SH-SY5Y (cell line): Measurements from ENCODE around the gene C11orf16.

Experiments used
- GATA2 ChIP-seq: IDR thresholded peaks from 2 replicates; pipeline ENCODE4 v1.6.1; 2011; ENCODE audit warnings: mild to moderate bottlenecking, low read depth, low read length
- GATA3 ChIP-seq: IDR thresholded peaks from 2 replicates; pipeline ENCODE4 v1.6.1; 2011; ENCODE audit warnings: low read depth, mild to moderate bottlenecking, low read length, moderate library complexity

DNA sequence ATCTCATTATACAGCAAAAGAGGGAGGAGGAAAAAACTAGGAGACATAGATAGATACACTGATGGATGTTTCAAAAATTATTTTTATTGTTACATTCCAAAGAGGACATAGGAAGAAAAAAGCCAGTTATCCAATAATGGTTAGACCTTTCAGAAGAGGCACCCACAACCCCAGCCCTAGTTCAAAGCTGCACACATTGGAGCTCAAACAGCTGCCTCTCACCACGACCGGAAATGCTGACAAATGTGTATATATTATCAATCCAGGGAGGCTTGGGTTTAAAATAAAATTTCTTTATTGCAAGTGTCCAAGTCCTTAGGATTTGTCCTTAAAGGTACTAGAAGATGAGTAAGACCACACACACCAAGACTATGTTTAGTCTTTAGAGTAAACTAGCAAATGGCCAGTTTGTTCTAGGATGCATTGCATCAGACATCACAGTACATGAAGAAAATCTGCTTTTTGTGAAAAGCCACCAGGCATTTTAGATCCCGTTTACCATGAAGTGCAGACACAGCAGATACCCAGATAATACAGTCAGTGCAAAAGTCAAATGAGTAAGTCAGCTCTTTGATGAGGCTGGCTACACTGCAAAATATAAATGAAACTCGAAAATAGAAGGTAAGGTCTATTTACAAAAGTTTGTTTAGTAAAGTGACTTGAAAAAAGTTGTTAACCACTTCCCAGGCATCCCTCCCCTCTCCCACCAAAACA lies 14.6 kb upstream of the C11orf16 start:
- no peak for TF ChIP-seq GATA3
- TF ChIP-seq GATA2, result no peak
